Activated T-cell treated with anti-CD3 and anti-CD28 coated beads for 24 hours (primary cell): ENCODE results near the gene CACNA2D2.

Source experiments
- DNase-seq: peaks from one replicate; pipeline ENCODE4 v3.0.0-alpha.2; 2020; ENCODE audit warnings: low read depth

The CACNA2D2 gene

DNA sequence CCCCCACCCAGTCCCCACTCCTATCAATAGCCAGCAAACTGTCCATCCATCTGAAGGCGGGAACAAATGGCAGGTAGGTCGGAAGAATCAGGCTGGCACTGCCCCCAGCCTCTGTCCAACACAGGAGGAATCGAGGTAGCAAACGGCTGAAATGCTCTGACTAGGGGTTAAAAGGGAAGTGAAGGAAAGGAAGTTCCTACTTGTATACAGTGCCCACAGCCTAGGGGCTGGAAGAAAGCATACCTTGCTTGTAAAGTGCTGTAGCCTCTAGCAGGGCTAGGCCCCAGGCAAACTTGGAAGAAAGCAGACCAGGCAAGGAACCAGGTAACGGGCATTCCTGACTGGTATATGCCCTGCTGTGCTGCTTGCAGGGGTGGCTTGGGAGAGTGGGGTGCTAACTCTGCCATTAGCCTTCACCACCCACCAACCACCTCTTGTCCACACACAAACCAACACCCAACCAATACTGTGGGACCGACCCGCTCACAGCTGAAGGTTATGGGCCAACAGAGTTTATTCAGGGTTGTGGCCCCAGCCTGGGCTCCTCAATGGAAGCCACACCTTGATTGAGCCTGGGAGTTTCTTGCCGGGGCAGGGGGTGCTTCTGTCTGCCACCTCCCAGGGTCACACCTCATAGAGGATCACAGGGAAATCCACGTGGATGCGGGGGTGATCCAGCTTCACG, 177.8 kb downstream of the CACNA2D2 start:
- DNase-seq = no peak

- DNase-seq = no peak
These were observed 178.3 kb downstream of the CACNA2D2 start for GRCh38 chr3:50325113-50325480.

DNA sequence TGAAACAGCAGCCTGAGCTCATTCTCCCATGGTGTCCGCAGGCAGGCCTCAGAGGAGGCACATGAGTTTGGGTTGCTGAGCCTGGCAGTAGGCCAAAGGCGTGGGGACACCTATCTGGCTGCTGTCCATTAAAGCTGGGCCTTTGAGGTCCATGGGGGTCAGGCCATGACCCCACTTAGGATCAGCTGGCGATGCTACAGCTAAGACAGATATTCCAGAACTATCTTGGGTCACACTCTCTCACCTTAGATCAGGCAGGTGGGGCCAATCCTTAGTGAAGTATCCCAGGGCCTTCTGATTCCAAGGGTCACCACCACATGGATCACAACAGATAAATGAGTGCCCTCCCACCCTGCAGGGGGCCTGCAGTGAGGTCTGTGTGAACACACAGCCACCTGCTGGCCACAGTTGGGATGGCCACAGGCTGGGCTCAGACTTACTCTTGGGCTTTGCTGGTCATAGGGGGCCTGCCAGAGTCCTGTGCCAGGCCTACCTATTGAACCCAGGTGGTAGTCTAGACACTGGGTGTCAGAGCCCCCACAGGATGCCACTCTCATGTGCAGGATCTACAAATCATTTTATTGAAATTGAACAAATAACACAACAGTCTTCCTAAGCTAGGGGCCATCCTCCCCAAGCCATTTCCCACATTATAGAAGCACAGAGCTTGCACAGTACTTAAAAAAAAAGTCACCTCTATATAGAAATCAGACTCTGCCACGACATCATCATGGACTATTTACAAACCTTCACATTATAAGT, 178.9 kb downstream of the CACNA2D2 start:
- peak; percentile 39 for DNase-seq

DNA sequence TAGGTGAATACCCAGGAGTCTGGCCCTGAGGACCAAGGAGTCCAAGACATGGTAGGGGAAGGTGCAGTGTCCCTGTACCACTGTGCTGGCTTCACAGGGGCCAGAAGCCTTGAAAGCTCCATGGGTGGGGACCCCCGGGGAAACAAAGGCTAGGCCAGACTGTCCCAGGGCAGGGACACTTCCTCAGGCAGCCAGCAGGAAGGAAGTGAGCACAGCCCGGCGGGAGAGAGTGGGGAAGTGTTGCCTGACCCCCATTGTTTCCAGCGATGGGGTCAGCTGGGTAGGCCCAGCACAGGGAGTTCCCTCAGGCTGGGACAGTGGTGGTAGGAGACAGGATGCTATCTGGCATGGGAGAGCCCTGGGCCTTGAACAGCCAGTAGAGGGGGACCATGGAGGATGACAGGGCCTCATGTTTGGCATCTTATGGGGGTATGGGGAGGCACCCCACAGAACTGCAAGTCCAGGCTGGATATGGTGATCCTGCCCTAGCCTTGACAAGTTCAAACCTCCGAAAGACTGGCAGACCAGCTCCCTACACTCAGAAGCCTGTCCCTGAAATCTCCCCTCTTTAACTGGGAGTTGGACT, 179.7 kb downstream of the CACNA2D2 start:
- DNase-seq = no peak

GRCh38 chr3:50323092-50323600, 180.3 kb downstream of the CACNA2D2 start:
- DNase-seq = no peak

- no peak for DNase-seq
These were observed 180.9 kb downstream of the CACNA2D2 start, which contains the start of gene HYAL2 for GRCh38 chr3:50322386-50323091. HYAL2 (minus strand) TSS chr3:50322745; CDS start chr3:50320489, 2,256 bp downstream.

DNA sequence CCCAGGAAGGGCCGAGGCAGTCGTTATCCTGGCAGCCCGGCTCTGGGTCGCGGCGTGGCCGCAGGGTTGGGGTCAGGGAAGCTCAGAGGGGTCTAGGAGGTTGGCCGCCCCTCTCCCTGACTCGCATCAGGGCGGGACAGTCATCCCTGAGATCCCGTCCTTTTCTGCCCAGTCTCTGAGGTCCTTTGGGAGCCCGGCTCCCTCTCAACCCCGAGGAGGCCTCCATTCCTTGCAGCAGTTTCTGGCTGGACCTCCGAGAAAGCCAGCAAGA, 181.4 kb downstream of the CACNA2D2 start:
- no peak for DNase-seq

DNA sequence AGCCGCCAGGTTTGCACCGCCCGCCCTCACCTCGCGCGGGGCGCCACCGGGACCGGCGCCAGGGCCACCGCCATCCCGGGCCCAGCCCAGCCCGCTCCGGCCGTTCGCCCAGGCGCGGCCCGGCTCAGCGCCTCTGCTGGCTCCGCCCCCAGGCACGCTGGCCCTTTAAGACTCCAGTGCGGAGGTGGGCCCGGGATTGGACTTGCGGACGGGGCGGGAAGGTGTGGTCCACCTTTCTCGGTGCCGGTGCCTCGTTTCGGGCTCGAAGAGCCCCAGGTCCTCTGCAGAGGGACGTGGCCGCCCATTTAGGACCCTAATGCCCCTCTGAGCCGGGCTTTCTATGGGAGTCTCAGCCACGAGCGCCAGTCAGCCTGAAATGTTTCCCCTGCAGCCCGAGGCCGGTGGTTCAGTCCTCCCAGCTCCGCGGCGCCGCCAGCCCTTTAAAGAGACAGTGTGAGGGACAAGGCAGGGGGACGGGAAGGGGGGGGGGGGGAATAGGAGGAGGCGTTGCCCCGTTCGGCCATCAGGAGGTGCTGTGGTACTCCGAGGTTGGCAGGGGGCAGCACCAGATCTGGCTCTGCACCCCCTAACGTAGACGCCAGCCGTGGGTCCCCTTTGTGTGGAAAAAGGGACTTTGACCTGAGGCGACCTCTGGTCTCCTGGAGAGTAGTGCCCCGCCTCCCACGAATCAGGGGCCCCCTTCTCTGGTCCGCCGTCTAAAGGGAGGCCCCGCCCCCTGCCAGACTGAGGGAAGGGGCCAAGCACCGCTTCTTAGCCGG, 181.9 kb downstream of the CACNA2D2 start:
- peak; percentile 76 for DNase-seq

GRCh38 chr3:50320853-50321335, 182.5 kb downstream of the CACNA2D2 start:
- peak; percentile 54 for DNase-seq

GRCh38 chr3:50319894-50320625, 183.4 kb downstream of the CACNA2D2 start:
- DNase-seq = no peak

DNA sequence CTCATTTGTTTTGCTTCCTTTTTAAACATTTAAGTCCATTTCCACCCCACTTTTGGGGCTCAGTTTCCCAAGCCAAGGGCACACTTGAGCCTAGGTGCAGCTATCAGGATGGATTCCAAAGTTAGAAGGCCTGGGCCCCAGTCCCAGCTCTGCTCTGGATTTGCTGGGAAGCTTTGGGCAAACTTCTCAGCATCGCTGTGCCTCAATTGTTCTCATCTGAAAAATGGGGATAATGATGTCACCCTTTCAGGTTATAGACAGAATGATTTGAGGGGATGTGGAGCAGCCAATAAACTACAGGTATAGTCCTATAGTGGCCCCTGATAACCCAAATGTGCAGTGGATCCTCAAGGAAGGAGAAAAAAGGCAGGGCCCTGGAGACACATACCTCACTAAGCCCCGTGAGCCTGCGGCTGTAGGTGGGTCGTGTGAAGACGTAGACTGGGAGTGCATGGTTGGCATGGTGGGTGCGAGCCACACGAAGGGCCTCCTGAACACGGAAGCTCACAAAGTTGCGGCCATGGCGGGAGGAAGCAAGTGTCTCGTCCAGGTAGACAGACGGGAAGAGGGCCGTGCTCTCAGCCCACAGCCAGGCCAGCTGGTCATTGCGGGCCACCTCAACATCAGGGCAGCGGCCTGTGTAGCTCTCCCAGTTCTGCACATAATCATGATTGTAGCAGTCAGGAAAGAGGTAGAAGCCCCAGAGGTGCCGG, 184.1 kb downstream of the CACNA2D2 start:
- no peak for DNase-seq

DNA sequence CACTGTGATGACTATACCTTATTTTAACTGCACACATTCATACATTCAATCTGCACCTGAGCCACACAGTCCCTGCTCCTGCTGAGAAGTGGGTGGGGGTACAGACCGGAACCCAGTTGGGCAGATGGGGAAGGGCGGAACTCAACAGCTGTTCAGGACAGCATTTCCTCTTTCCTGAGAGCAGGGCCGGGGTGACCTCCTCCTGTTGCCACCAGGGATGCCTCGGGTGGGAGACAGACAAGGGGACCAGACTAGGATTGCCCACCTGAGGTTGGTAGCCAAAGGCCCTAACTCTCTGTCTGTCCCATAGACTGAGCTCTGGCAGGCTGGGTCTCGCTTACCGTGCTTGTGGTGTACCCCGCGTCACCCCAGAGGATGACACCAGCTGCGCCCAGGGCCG, 184.8 kb downstream of the CACNA2D2 start:
- DNase-seq = no peak

DNA sequence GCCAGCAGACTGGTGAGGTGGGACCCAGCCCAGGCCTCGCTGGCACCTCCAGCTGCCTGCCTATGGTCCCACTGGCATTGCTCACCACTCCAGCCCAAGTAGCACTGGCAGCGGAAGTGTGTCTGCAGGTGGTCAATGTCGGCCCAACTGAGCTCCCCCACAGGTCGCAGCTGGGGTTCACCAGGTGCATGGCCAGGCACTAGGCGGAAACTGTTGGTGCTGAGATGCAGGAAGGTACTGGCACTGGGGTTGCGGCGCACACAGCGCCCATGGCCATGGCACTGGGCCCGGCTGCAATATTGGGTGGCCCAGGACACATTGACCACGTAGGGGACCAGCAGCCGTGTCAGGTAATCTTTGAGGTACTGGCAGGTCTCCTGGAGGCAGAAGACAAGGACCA, 185.3 kb downstream of the CACNA2D2 start:
- DNase-seq = no peak

GRCh38 chr3:50317300-50317699, 186.1 kb downstream of the CACNA2D2 start:
- no peak for DNase-seq

DNA sequence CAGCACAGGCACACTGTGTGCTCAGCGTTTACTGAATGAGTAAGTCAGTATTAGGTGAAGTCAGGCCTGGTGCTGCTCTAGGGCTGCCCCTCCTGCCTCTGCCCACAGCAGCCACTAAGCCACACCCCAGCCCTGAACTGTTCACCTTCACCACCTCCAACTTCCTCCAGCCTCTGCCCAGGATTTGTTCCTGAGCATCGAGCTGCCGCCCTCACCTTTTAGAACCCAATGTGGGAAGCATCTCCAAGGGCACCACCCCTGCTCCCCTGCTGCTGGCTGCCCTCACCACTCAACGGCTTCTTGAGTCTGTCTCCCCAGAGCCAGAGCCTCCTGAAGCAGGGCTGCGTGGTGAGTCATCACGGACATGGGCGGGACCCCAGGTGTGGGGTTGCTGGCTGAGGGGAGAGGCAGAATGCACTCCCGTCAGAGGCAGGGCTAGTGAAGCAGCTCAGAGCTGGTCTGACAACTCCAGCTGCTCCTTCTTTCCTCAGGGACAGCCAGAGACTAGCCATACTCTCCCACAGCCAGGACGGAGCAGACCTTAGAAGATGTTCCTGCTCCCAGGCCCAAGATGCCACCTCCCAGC, 186.7 kb downstream of the CACNA2D2 start:
- DNase-seq = no peak

GRCh38 chr3:50314816-50315215, 188.6 kb downstream of the CACNA2D2 start:
- no peak for DNase-seq

DNA sequence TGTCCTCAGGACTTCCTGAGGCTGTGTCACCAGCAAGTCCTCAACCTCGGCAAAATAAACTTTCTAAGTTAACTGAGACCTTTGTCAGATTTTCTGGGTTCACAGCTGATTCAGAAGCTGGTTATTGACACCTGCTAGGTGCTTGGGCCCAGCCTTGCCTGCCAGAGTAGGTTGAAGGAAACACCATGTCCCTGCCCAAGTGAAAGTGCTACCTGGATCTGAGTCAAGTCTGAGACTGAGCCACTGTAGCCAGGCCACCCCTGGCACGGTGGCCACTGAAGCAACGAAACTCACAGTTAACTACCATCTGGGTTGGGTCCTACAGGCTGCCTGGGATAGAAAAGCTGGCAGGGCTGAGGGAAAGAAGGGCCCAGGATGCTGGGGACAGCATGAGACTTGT, 189.1 kb downstream of the CACNA2D2 start:
- DNase-seq = no peak
